ENCODE measurements around the gene CAPN12.

Gene CAPN12

GRCh38 chr19:38705197-38706019 lies 38.9 kb downstream of the CAPN12 start:
- H3K27ac ChIP-seq (ENCODE audit: low read depth, low read length): no peak overlapping the region
- H4K91ac ChIP-seq (ENCODE audit: low read depth, low read length): no peak overlapping the region
- no peak overlapping the region for H3K4me3 ChIP-seq (ENCODE audit: low read depth, low read length)
- no peak overlapping the region for H4K12ac ChIP-seq (ENCODE audit: low read depth, low read length)
- H2AK5ac ChIP-seq (ENCODE audit: low read length): no peak overlapping the region
- no peak overlapping the region for H2AFZ ChIP-seq (ENCODE audit: insufficient read depth, low read length, poor library complexity)
- H2BK12ac ChIP-seq (ENCODE audit: low read length): no peak overlapping the region
- no peak overlapping the region for H2BK5ac ChIP-seq (ENCODE audit: low read depth, low read length, poor library complexity)
- no peak overlapping the region for H2BK120ac ChIP-seq (ENCODE audit: insufficient read depth, low read length, poor library complexity)
- H3K9me3 ChIP-seq (ENCODE audit: insufficient read depth, low read depth, low read length): peaks cover under 1% of the 10 kb centered on the region
- no CpG with 5 or more reads among the region's 22 CpGs for WGBS (ENCODE audit: extremely low coverage, insufficient coverage, insufficient read length)
- H3K27me3 ChIP-seq (ENCODE audit: insufficient read depth, low read length): no peaks in the 10 kb centered on the region
- H3K4ac ChIP-seq (ENCODE audit: low read depth, low read length): no peak overlapping the region
- H3K4me1 ChIP-seq (ENCODE audit: control insufficient read depth in 1 of 2, insufficient read depth in 2 of 2, low read length in 2 of 2): peaks cover 10 to 11% of the 10 kb centered on the region in 2 experiments
- H3K18ac ChIP-seq (ENCODE audit: low read length): peak overlapping the region; percentile 12
- no peak overlapping the region for H3K9ac ChIP-seq (ENCODE audit: low read length)
- peaks cover under 1% of the 10 kb centered on the region for H3K79me1 ChIP-seq (ENCODE audit: low read length)
- H3K14ac ChIP-seq (ENCODE audit: low read length): no peak overlapping the region
- DNase-seq: no peak
- H3K79me2 ChIP-seq (ENCODE audit: control insufficient read depth, insufficient read depth, low read length, poor library complexity): no peaks in the 10 kb centered on the region
- H3K23ac ChIP-seq (ENCODE audit: low read length): no peak overlapping the region
- peaks cover 98% of the 10 kb centered on the region in 2 experiments for H3K36me3 ChIP-seq (ENCODE audit: control insufficient read depth in 1 of 2, insufficient read depth in 2 of 2, low read length in 2 of 2)
- no peak overlapping the region for H3K4me2 ChIP-seq (ENCODE audit: low read length)
- no peak overlapping the region for H4K8ac ChIP-seq (ENCODE audit: low read depth, low read length)

- no peak overlapping the region for H2AFZ ChIP-seq (ENCODE audit: insufficient read depth, low read length, poor library complexity)
- H3K18ac ChIP-seq (ENCODE audit: low read length): peak overlapping the region; percentile 12
- no CpG with 5 or more reads among the region's 13 CpGs for WGBS (ENCODE audit: extremely low coverage, insufficient coverage, insufficient read length)
- no peak overlapping the region for H2BK12ac ChIP-seq (ENCODE audit: low read length)
- no peak overlapping the region for H3K4me2 ChIP-seq (ENCODE audit: low read length)
- DNase-seq: no peak
- no peak overlapping the region for H3K4ac ChIP-seq (ENCODE audit: low read depth, low read length)
- no peak overlapping the region for H2BK5ac ChIP-seq (ENCODE audit: low read depth, low read length, poor library complexity)
- no peak overlapping the region for H4K91ac ChIP-seq (ENCODE audit: low read depth, low read length)
- peaks cover 3 to 4% of the 10 kb centered on the region in 2 experiments for H3K4me1 ChIP-seq (ENCODE audit: control insufficient read depth in 1 of 2, insufficient read depth in 2 of 2, low read length in 2 of 2)
- H3K23ac ChIP-seq (ENCODE audit: low read length): no peak overlapping the region
- H3K36me3 ChIP-seq (ENCODE audit: control insufficient read depth in 1 of 2, insufficient read depth in 2 of 2, low read length in 2 of 2): peaks cover 97 to 98% of the 10 kb centered on the region in 2 experiments
- H3K9ac ChIP-seq (ENCODE audit: low read length): no peak overlapping the region
- no peak overlapping the region for H2BK120ac ChIP-seq (ENCODE audit: insufficient read depth, low read length, poor library complexity)
- no peak overlapping the region for H3K14ac ChIP-seq (ENCODE audit: low read length)
- no peak overlapping the region for H3K27ac ChIP-seq (ENCODE audit: low read depth, low read length)
- no peaks in the 10 kb centered on the region for H3K79me1 ChIP-seq (ENCODE audit: low read length)
- no peak overlapping the region for H2AK5ac ChIP-seq (ENCODE audit: low read length)
- no peaks in the 10 kb centered on the region for H3K79me2 ChIP-seq (ENCODE audit: control insufficient read depth, insufficient read depth, low read length, poor library complexity)
- H3K9me3 ChIP-seq (ENCODE audit: insufficient read depth, low read depth, low read length): peaks cover 3% of the 10 kb centered on the region
- H4K8ac ChIP-seq (ENCODE audit: low read depth, low read length): no peak overlapping the region
- no peak overlapping the region for H3K4me3 ChIP-seq (ENCODE audit: low read depth, low read length)
- no peak overlapping the region for H4K12ac ChIP-seq (ENCODE audit: low read depth, low read length)
- no peaks in the 10 kb centered on the region for H3K27me3 ChIP-seq (ENCODE audit: insufficient read depth, low read length)
Measured at GRCh38 chr19:38704488-38705026, 39.7 kb downstream of the CAPN12 start.

- H3K4me1 ChIP-seq (ENCODE audit: control insufficient read depth in 1 of 2, insufficient read depth in 2 of 2, low read length in 2 of 2): peaks cover 0 to 3% of the 10 kb centered on the region in 2 experiments
- H2AK5ac ChIP-seq (ENCODE audit: low read length): no peak overlapping the region
- H3K18ac ChIP-seq (ENCODE audit: low read length): no peak overlapping the region
- peaks cover 3% of the 10 kb centered on the region for H3K79me2 ChIP-seq (ENCODE audit: control insufficient read depth, insufficient read depth, low read length, poor library complexity)
- no peak overlapping the region for H4K8ac ChIP-seq (ENCODE audit: low read depth, low read length)
- no peak overlapping the region for H3K4ac ChIP-seq (ENCODE audit: low read depth, low read length)
- H3K79me1 ChIP-seq (ENCODE audit: low read length): no peaks in the 10 kb centered on the region
- no peak overlapping the region for H3K4me2 ChIP-seq (ENCODE audit: low read length)
- H3K36me3 ChIP-seq (ENCODE audit: control insufficient read depth in 1 of 2, insufficient read depth in 2 of 2, low read length in 2 of 2): peaks cover 91 to 94% of the 10 kb centered on the region in 2 experiments
- no peak overlapping the region for H3K23ac ChIP-seq (ENCODE audit: low read length)
- no peak overlapping the region for H3K4me3 ChIP-seq (ENCODE audit: low read depth, low read length)
- H3K9ac ChIP-seq (ENCODE audit: low read length): no peak overlapping the region
- no peak for DNase-seq
- no peak overlapping the region for H4K12ac ChIP-seq (ENCODE audit: low read depth, low read length)
- H2BK5ac ChIP-seq (ENCODE audit: low read depth, low read length, poor library complexity): no peak overlapping the region
- no CpG with 5 or more reads among the region's 14 CpGs for WGBS (ENCODE audit: extremely low coverage, insufficient coverage, insufficient read length)
- no peak overlapping the region for H2AFZ ChIP-seq (ENCODE audit: insufficient read depth, low read length, poor library complexity)
- no peak overlapping the region for H3K14ac ChIP-seq (ENCODE audit: low read length)
- H3K9me3 ChIP-seq (ENCODE audit: insufficient read depth, low read depth, low read length): peaks cover 3% of the 10 kb centered on the region
- H2BK120ac ChIP-seq (ENCODE audit: insufficient read depth, low read length, poor library complexity): no peak overlapping the region
- H2BK12ac ChIP-seq (ENCODE audit: low read length): no peak overlapping the region
- H3K27ac ChIP-seq (ENCODE audit: low read depth, low read length): no peak overlapping the region
- no peaks in the 10 kb centered on the region for H3K27me3 ChIP-seq (ENCODE audit: insufficient read depth, low read length)
- H4K91ac ChIP-seq (ENCODE audit: low read depth, low read length): no peak overlapping the region
Measured at GRCh38 chr19:38703509-38703908, 40.8 kb downstream of the CAPN12 start.

- H3K79me2 ChIP-seq (ENCODE audit: control insufficient read depth, insufficient read depth, low read length, poor library complexity): peaks cover 10% of the 10 kb centered on the region
- H4K8ac ChIP-seq (ENCODE audit: low read depth, low read length): no peak overlapping the region
- H3K4me3 ChIP-seq (ENCODE audit: low read depth, low read length): no peak overlapping the region
- peaks cover 6 to 14% of the 10 kb centered on the region in 2 experiments for H3K4me1 ChIP-seq (ENCODE audit: control insufficient read depth in 1 of 2, insufficient read depth in 2 of 2, low read length in 2 of 2)
- H3K4ac ChIP-seq (ENCODE audit: low read depth, low read length): no peak overlapping the region
- no peak for DNase-seq
- H3K14ac ChIP-seq (ENCODE audit: low read length): no peak overlapping the region
- no peak overlapping the region for H3K18ac ChIP-seq (ENCODE audit: low read length)
- WGBS (ENCODE audit: extremely low coverage, insufficient coverage, insufficient read length): no CpG with 5 or more reads among the region's 14 CpGs
- no peak overlapping the region for H2AFZ ChIP-seq (ENCODE audit: insufficient read depth, low read length, poor library complexity)
- H4K91ac ChIP-seq (ENCODE audit: low read depth, low read length): no peak overlapping the region
- no peak overlapping the region for H3K23ac ChIP-seq (ENCODE audit: low read length)
- H3K4me2 ChIP-seq (ENCODE audit: low read length): no peak overlapping the region
- peaks cover 91% of the 10 kb centered on the region in 2 experiments for H3K36me3 ChIP-seq (ENCODE audit: control insufficient read depth in 1 of 2, insufficient read depth in 2 of 2, low read length in 2 of 2)
- no peak overlapping the region for H2BK5ac ChIP-seq (ENCODE audit: low read depth, low read length, poor library complexity)
- no peak overlapping the region for H3K27ac ChIP-seq (ENCODE audit: low read depth, low read length)
- H3K79me1 ChIP-seq (ENCODE audit: low read length): no peaks in the 10 kb centered on the region
- H3K9ac ChIP-seq (ENCODE audit: low read length): no peak overlapping the region
- no peak overlapping the region for H2AK5ac ChIP-seq (ENCODE audit: low read length)
- H2BK120ac ChIP-seq (ENCODE audit: insufficient read depth, low read length, poor library complexity): no peak overlapping the region
- no peaks in the 10 kb centered on the region for H3K27me3 ChIP-seq (ENCODE audit: insufficient read depth, low read length)
- no peak overlapping the region for H2BK12ac ChIP-seq (ENCODE audit: low read length)
- H4K12ac ChIP-seq (ENCODE audit: low read depth, low read length): no peak overlapping the region
- H3K9me3 ChIP-seq (ENCODE audit: insufficient read depth, low read depth, low read length): peaks cover 3% of the 10 kb centered on the region
Measured at GRCh38 chr19:38702278-38702677, 42.0 kb downstream of the CAPN12 start.

Data from trophoblast cell (in vitro differentiated cells and primary cell).